NCI-H345 (cell line): ENCODE data around the gene TMEM259.
A peak's percentile ranks its signal among the peaks of the same experiment; 100 is the strongest.

Experiments used
- DNase-seq: peaks from one replicate; lab custom pipeline; 2025; lab: John Stamatoyannopoulos, UW

Gene TMEM259

GRCh38 chr19:1002600-1002999, 18.3 kb downstream of the TMEM259 start:
- DNase-seq: no peak

GRCh38 chr19:1001538-1002166, 19.3 kb downstream of the TMEM259 start:
- DNase-seq: peak; percentile 38

- no peak for DNase-seq
These were observed 20.1 kb downstream of the TMEM259 start for GRCh38 chr19:1000591-1001537.

- DNase-seq: no peak
These were observed 20.8 kb downstream of the TMEM259 start, which contains the start of gene GRIN3B for GRCh38 chr19:1000095-1000494. Gene GRIN3B (plus strand): TSS chr19:1000419. CDS start chr19:1000438, 19 bp downstream.

- no peak for DNase-seq
These were observed 21.6 kb downstream of the TMEM259 start for GRCh38 chr19:999379-999719.

GRCh38 chr19:998064-998463, 22.9 kb downstream of the TMEM259 start:
- DNase-seq: no peak

- DNase-seq: peak; percentile 84
These were observed 24.7 kb downstream of the TMEM259 start for GRCh38 chr19:996051-996838.

GRCh38 chr19:995051-995827, 25.7 kb downstream of the TMEM259 start:
- DNase-seq: no peak

- no peak for DNase-seq
These were observed 26.4 kb downstream of the TMEM259 start for GRCh38 chr19:994516-994915.

GRCh38 chr19:993831-994393, 27.0 kb downstream of the TMEM259 start:
- no peak for DNase-seq

GRCh38 chr19:993361-993830, 27.5 kb downstream of the TMEM259 start:
- DNase-seq: no peak

- DNase-seq: no peak
These were observed 28.3 kb downstream of the TMEM259 start for GRCh38 chr19:992670-993055.

- no peak for DNase-seq
These were observed 28.8 kb downstream of the TMEM259 start for GRCh38 chr19:991932-992669.

- no peak for DNase-seq
These were observed 29.6 kb downstream of the TMEM259 start for GRCh38 chr19:991174-991931.

- no peak for DNase-seq
These were observed 30.2 kb downstream of the TMEM259 start for GRCh38 chr19:990746-991145.

- no peak for DNase-seq
These were observed 30.8 kb downstream of the TMEM259 start for GRCh38 chr19:990119-990571.

GRCh38 chr19:989381-990081, 31.4 kb downstream of the TMEM259 start:
- DNase-seq: no peak

GRCh38 chr19:988510-988909, 32.4 kb downstream of the TMEM259 start:
- DNase-seq: no peak

- DNase-seq: no peak
These were observed 32.8 kb downstream of the TMEM259 start for GRCh38 chr19:988081-988480.
